ENCODE data around the gene RHOA. TPM values are rescaled to one million over a fixed set of nuclear protein-coding genes. Genes with fewer than 3 reads are reported as not detected.
"Not testable (repeated sequence)": the region's sequence is repeated elsewhere in the genome, so short reads cannot be mapped to it uniquely, and the experiment has no call there.

Gene RHOA
- total RNA-seq, 3 donors from 2014 or later = 358 to 430 (median 419) TPM

DNA sequence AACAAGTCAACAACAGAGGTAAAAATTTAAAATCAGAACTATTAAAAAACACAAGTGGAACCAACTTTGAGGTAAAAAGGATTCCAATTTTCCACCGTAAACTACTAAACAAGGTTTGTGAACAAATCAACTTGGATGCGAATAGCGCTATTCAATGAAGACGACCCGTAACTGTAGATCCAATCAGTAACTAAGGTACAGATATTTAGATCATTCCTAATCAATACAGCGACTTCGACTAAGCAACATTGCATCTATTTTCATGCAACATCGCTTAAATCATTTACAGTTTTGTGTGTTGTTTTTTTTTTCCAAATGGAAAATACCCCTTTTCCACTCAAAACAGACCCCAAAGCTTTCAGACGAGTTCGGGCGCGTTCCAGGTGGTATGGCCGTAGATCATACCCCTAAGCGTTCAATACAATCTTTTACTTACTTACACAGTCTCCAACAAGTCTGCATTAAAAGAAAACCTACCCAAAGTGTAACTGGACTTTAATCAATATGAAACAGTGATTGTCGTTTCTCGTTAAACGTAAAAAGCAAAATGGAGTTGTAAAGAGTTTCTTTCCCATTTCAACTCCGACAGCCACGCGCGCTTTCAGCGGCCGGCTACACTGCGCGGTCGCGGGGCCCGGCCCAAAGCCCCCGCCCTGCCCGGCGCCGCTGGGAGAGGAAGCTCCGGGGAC, 786 bp downstream of the RHOA start:
- intact Hi-C loops (cut with DNase I, micrococcal nuclease) = no loop called here
- Histone ChIP-seq H3K9me3 (no peaks in the 10 kb centered on the region), H3K4me1 (ENCODE audit: low read depth) (peaks cover 47% of the 10 kb centered on the region), H3K36me3 (ENCODE audit: low read depth) (peaks cover 5% of the 10 kb centered on the region), H3K4me3 (peak overlapping the region; percentile 90)
- ATAC-seq (no peak), DNase-seq (no peak)
- TF ChIP-seq, protein P1, sequence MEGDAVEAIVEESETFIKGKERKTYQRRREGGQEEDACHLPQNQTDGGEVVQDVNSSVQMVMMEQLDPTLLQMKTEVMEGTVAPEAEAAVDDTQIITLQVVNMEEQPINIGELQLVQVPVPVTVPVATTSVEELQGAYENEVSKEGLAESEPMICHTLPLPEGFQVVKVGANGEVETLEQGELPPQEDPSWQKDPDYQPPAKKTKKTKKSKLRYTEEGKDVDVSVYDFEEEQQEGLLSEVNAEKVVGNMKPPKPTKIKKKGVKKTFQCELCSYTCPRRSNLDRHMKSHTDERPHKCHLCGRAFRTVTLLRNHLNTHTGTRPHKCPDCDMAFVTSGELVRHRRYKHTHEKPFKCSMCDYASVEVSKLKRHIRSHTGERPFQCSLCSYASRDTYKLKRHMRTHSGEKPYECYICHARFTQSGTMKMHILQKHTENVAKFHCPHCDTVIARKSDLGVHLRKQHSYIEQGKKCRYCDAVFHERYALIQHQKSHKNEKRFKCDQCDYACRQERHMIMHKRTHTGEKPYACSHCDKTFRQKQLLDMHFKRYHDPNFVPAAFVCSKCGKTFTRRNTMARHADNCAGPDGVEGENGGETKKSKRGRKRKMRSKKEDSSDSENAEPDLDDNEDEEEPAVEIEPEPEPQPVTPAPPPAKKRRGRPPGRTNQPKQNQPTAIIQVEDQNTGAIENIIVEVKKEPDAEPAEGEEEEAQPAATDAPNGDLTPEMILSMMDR (IDR thresholded peaks at IDR 0.05) = no peak

DNA sequence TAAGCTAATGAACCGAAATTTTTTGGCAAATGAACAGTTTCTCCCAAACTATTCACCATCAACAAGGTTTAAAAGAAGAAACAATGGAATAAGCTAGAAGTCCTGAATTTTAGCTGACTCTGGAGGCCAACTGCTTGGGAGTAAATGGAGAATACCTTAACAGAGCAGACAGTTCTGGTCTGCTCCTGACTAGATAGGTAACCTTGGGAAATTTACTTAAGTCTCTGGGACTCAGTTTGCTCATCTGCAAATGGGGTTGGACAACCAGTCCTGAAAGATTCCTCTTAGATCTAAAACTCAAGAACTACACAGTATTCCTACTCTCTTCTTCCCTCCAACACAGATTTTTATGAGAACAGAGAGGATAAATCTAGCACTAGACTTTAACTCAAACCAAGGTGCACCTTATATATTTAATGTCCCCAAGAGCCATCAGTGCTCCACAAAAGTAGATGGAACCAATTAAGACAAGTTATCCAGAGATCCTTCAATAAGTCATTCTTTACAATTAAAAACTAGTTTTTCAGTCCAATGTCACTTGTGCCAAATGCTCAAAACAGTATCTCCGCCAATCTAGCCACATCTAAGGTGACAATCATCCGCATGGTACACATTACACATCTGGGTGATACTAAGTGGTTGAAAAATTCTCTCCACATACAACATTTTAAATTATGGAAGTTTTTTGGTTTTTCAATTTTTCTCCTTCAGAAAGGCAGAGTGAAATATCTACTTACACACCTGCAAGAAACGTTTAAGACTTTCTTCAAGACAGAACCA, 1.5 kb downstream of the RHOA start:
- DNase-seq (no peak), ATAC-seq (no peak)
- H3K4me3 ChIP-seq = peak overlapping the region; percentile 90
- peaks cover 45% of the 10 kb centered on the region for H3K4me1 ChIP-seq (ENCODE audit: low read depth)
- no peaks in the 10 kb centered on the region for H3K9me3 ChIP-seq
- H3K36me3 ChIP-seq (ENCODE audit: low read depth) = peaks cover 5% of the 10 kb centered on the region
- TF ChIP-seq, protein P1 (IDR thresholded peaks at IDR 0.05) = no peak
- intact Hi-C loops (cut with DNase I, micrococcal nuclease) = no loop called here

DNA sequence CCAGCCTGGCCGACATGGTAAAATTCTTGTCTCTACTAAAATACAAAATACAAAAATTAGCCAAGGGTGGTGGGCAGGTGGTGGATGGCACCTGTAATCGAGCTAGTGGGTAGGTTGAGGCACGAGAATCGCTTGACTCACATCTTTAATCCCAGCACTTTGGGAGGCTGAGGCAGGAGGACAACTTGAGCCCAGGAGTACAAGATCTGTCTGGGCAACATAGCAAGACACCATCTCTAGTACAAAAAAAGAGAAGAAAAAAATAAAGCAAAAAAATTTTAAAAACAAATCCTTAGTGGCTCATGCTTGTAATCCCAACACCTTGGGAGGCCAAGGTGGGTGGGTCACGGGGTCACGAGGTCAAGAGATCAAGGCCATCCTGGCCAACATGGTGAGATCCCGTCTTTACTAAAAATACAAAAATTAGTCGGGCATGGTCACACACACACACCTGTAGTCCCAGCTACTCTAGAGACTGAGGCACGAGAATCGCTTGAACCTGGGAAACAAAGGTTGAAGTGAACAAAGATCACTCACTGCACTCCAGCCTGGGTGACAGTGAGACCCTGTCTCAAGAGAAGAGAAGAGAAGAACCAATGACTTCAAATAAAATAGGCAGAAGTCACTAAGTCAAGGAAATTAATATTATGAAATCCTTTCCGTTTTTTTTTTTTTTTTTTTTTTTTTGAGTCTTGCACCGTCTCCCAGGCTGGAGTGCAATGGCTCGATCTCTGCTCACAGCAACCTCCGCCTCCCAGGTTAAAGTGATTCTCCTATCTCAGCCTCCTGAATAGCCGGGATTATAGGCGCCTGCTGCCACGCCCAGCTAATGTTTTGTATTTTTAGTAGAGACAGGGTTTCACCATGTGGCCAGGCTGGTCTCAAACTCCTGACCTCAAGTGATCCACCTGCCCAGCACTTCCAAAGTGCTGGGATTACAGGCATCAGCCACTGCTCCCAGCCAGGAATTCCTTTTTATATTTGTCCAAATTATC, 4.9 kb downstream of the RHOA start:
- ATAC-seq = no peak
- DNase-seq = no peak
- Histone ChIP-seq H3K9me3 (no peaks in the 10 kb centered on the region), H3K36me3 (ENCODE audit: low read depth) (peaks cover under 1% of the 10 kb centered on the region), H3K4me3 (no peak overlapping the region), H3K4me1 (ENCODE audit: low read depth) (peaks cover 41% of the 10 kb centered on the region)
- intact Hi-C loops (cut with DNase I, micrococcal nuclease) = no loop called here
- TF ChIP-seq, protein P1 (IDR thresholded peaks at IDR 0.05) = no peak

DNA sequence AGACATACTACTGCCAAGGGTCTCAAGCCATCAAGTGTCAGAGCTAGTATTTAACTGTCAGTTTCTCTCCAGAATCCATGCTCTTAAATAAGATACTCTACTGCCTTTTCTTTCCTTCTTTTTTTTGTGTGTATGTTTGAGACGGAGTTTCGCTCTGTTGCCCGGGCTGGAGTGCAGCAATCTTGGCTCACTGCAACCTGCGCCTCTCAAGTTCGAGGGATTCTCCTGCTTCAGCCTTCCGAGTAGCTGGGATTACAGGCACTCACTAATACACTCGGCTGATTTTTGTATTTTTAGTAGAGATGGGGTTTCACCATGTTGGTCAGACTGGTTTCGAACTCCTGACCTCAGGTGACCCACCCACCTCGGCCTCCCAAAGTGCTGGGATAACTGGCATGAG, 6.2 kb downstream of the RHOA start:
- H3K4me1 ChIP-seq (ENCODE audit: low read depth) = peaks cover 39% of the 10 kb centered on the region
- DNase-seq; H3K36me3 ChIP-seq (ENCODE audit: low read depth); ATAC-seq; H3K4me3 ChIP-seq; intact Hi-C loops (cut with DNase I, micrococcal nuclease); H3K9me3 ChIP-seq: not testable (repeated sequence)

DNA sequence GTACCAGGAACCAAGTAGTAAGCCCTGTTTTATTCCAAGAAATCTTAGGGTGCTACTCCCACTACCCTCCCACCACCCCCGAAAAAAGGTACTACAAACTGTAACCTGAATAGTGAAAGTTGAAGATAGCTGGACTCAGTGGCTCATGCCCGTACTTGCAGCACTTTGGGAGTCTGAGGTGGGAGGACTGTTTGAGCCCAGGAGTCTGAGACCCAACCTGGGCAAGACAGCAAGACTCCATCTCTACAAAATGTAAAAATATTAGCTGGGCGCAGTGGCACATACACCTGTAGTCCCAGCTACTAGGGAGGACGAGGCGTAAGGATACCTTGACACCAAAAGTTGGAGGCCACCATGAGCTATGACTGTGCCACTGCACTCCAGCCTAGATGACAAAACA, 7.9 kb downstream of the RHOA start:
- ATAC-seq (no peak), DNase-seq (no peak)
- Histone ChIP-seq H3K4me1 (ENCODE audit: low read depth) (peaks cover 31% of the 10 kb centered on the region), H3K36me3 (ENCODE audit: low read depth) (no peaks in the 10 kb centered on the region), H3K4me3 (no peak overlapping the region), H3K9me3 (no peaks in the 10 kb centered on the region)
- intact Hi-C loops (cut with DNase I, micrococcal nuclease) = no loop called here
- TF ChIP-seq, protein P1 (IDR thresholded peaks at IDR 0.05) = no peak
